GM12873 (cell line): ENCODE measurements around the gene LEMD3.

Experiments used
- CTCF ChIP-seq: IDR thresholded peaks from 2 replicates; pipeline ENCODE4 v1.5.1; 2012; ENCODE audit warnings: low read depth, mild to moderate bottlenecking, moderate library complexity, low read length, control low read depth; ENCODE audit not compliant: insufficient read depth; ENCODE audit errors: missing control alignments

Gene LEMD3

GRCh38 chr12:65125975-65126374, 43.4 kb upstream of the LEMD3 start:
- no peak for TF ChIP-seq CTCF

GRCh38 chr12:65126482-65126881, 42.9 kb upstream of the LEMD3 start:
- TF ChIP-seq CTCF = no peak

GRCh38 chr12:65133879-65134278, 35.5 kb upstream of the LEMD3 start:
- no peak for TF ChIP-seq CTCF

- TF ChIP-seq CTCF = no peak
Observed at GRCh38 chr12:65139389-65139788, 30.0 kb upstream of the LEMD3 start.

GRCh38 chr12:65140738-65141137, 28.6 kb upstream of the LEMD3 start:
- TF ChIP-seq CTCF = no peak

- TF ChIP-seq CTCF = no peak
Observed at GRCh38 chr12:65147312-65147905, 22.0 kb upstream of the LEMD3 start.

- TF ChIP-seq CTCF = no peak
Observed at GRCh38 chr12:65152012-65152411, 17.4 kb upstream of the LEMD3 start.
